K562 (cell line): ENCODE results near the gene ZNF407. TPM values are rescaled to one million over a fixed set of nuclear protein-coding genes. Genes with fewer than 3 reads are reported as not detected.

ENCODE experiments used
- ATAC-seq: fragments of 200-7000 bp; cut with Tn5 transposase; 3 replicates; pipeline ENCODE4 v1.9.1; 2020; ENCODE audit warnings: moderate library complexity
- BruUV-seq: library from RNA; stranded (reverse); fragments of 400-500 nt; replicated peaks from 2 replicates; lab custom pipeline; 2021; lab: Mats Ljungman, UMichigan
- CTCF ChIA-PET: fragments of 300-600 bp; formaldehyde crosslinking; extraction: SDS; loops from one replicate; lab custom pipeline; 2021; ENCODE audit warnings: low intra/inter-chr PET ratio; lab: Yijun Ruan, JAX
- POLR2A ChIA-PET: fragments of 300-600, 350-650 bp; sonication (Branson Sonifier 250); formaldehyde crosslinking; extraction: SDS; loops from one replicate; lab custom pipeline; 2021; ENCODE audit warnings: antibody characterized with exemption, inconsistent platforms; lab: Yijun Ruan, JAX
- DNase-seq, 4 experiments: peaks; one replicate each; pipeline versions ENCODE4 v3.0.0 to v3.0.0-alpha.2; 2011 to 2018; ENCODE audit warnings: low spot score in 3 of 4, mixed read lengths in 3 of 4; ENCODE audit errors: extremely low read depth in 1 of 4
- FAIRE-seq: peaks from 2 replicates; lab custom pipeline; 2011; peaks lifted over from hg19 to GRCh38; lab: Jason Lieb, UNC
- H2AFZ ChIP-seq: 2 replicates; pipeline ENCODE4 v1.6.0; 2011; ENCODE audit warnings: low read depth, low read length, control low read depth, inconsistent platforms
- H3K27ac ChIP-seq: fragments of 200-600 bp; 3 replicates; pipeline ENCODE4 v1.8.0; 2011; ENCODE audit warnings: low read depth, mild to moderate bottlenecking, control low read depth, inconsistent platforms, low read length, moderate library complexity, mixed read lengths; ENCODE audit errors: extremely low read depth
- H3K27me3 ChIP-seq, 2 experiments: fragments of 300-600 bp in 1 of 2; 2 replicates in 1 of 2; 3 replicates in 1 of 2; pipeline versions ENCODE4 v1.6.0 to v1.8.0; 2011; ENCODE audit warnings: inconsistent platforms in 2 of 2, low read length in 2 of 2, mild to moderate bottlenecking in 1 of 2, mixed read lengths in 1 of 2, moderate library complexity in 1 of 2; ENCODE audit not compliant: control insufficient read depth in 2 of 2, insufficient read depth in 2 of 2
- H3K36me3 ChIP-seq: fragments of 300-600 bp; 3 replicates; pipeline ENCODE4 v1.8.0; 2011; ENCODE audit warnings: mild to moderate bottlenecking, low read length, inconsistent platforms; ENCODE audit not compliant: control insufficient read depth, insufficient read depth
- H3K4me1 ChIP-seq, 2 experiments: fragments of 200-600 bp in 1 of 2; replicated peaks in 1 of 2; 2 replicates in 1 of 2; 3 replicates in 1 of 2; pipeline versions ENCODE4 v1.5.1 to v1.8.0; 2011; ENCODE audit warnings: inconsistent platforms in 2 of 2, low read length in 2 of 2, mild to moderate bottlenecking in 1 of 2, mixed read lengths in 1 of 2, moderate library complexity in 1 of 2; ENCODE audit not compliant: control insufficient read depth in 2 of 2, insufficient read depth in 2 of 2
- H3K4me2 ChIP-seq: 2 replicates; pipeline ENCODE4 v1.6.1; 2011; ENCODE audit warnings: low read length, control low read depth, inconsistent platforms, mixed read lengths; ENCODE audit not compliant: insufficient read depth
- H3K4me3 ChIP-seq: fragments of 200-600 bp; sonication (generic), shearing (Covaris generic); 2 replicates; pipeline ENCODE4 v1.5.1; 2016; ENCODE audit warnings: control low read depth, inconsistent platforms
- H3K79me2 ChIP-seq: fragments of 200-600 bp; 3 replicates; pipeline ENCODE4 v1.8.0; 2011; ENCODE audit warnings: low read length, inconsistent platforms; ENCODE audit not compliant: control insufficient read depth, insufficient read depth
- H3K9ac ChIP-seq, 2 experiments: 2 replicates each; pipeline versions ENCODE4 v1.6.0 to v1.6.1; 2011; ENCODE audit warnings: low read depth in 2 of 2, low read length in 2 of 2, control low read depth in 1 of 2, inconsistent platforms in 1 of 2, mild to moderate bottlenecking in 1 of 2, mixed read lengths in 1 of 2; ENCODE audit not compliant: insufficient read depth in 1 of 2
- H3K9me1 ChIP-seq: one replicate; pipeline ENCODE4 v1.6.0; 2011; ENCODE audit warnings: inconsistent platforms, mild to moderate bottlenecking, low read length, moderate library complexity; ENCODE audit not compliant: control insufficient read depth, insufficient read depth
- H3K9me3 ChIP-seq: replicated peaks from 2 replicates; pipeline ENCODE4 v1.5.1; 2011; ENCODE audit warnings: low read depth, low read length, inconsistent platforms; ENCODE audit not compliant: control insufficient read depth, insufficient read depth
- H4K20me1 ChIP-seq: replicated peaks from 2 replicates; pipeline ENCODE4 v1.6.1; 2011; ENCODE audit warnings: low read length, inconsistent platforms, mixed read lengths; ENCODE audit not compliant: control insufficient read depth, insufficient read depth
- EZH2 ChIP-seq: IDR thresholded peaks from 2 replicates; pipeline ENCODE4 v1.6.1; 2012; ENCODE audit warnings: low read depth, mild to moderate bottlenecking, inconsistent platforms, low read length, borderline replicate concordance
- FOXP4 ChIP-seq: sonication (generic); formaldehyde crosslinking; IDR thresholded peaks from 2 replicates; pipeline ENCODE4 v1.8.0; 2022; ENCODE audit warnings: mild to moderate bottlenecking, missing genetic modification reagents, borderline replicate concordance
- TAF9B ChIP-seq: fragments of 450-650 bp; IDR thresholded peaks from 2 replicates; pipeline ENCODE4 v1.6.1; 2018; ENCODE audit warnings: mild to moderate bottlenecking; ENCODE audit not compliant: partially characterized antibody
- ZBTB26 ChIP-seq: fragments of 450-650 bp; formaldehyde crosslinking; IDR thresholded peaks from 2 replicates; pipeline ENCODE4 v1.4.0; 2022; ENCODE audit warnings: missing genetic modification characterization
- ZBTB7A ChIP-seq: IDR thresholded peaks from 2 replicates; pipeline ENCODE4 v1.6.1; 2011; ENCODE audit warnings: low read depth, mild to moderate bottlenecking, low read length, moderate library complexity, borderline replicate concordance; ENCODE audit not compliant: control insufficient read depth
- ZNF57 ChIP-seq: fragments of 450-650 bp; formaldehyde crosslinking; IDR thresholded peaks from 2 replicates; pipeline ENCODE4 v1.4.0; 2020; ENCODE audit warnings: mild to moderate bottlenecking, moderate library complexity
- WGBS: fragments of 100-300 bp; shearing (Covaris generic); methylation state at CpG from one replicate; pipeline ENCODE4 v1.1.6; 2016; ENCODE audit warnings: low coverage, mixed read lengths; ENCODE audit not compliant: insufficient coverage; ENCODE audit errors: missing lambda C conversion rate; 5-methylcytosine and 5-hydroxymethylcytosine counted together
- in situ Hi-C: fragments of 300-500 bp; cut with MboI; formaldehyde crosslinking; loops from 4 replicates; pipeline ENCODE4 v1.15.0; 2018; ENCODE audit warnings: inconsistent platforms, mixed read lengths
- intact Hi-C: fragments of 100-400 bp; cut with micrococcal nuclease; formaldehyde crosslinking; loops from 2 replicates; pipeline ENCODE4 v1.14.2; 2022
- polyA plus RNA-seq, 8 experiments: library from polyadenylated mRNA; depleted of rRNA in 4 of 8; stranded (reverse) in 5 of 8; unstranded in 3 of 8; fragments of >200 nt; fragmentation: Nextera tagmentation in 2 of 8; fragmentation: Illumina TruSeq in 1 of 8; extraction: Ambion mirVana in 2 of 8; extraction: Trizol in 1 of 8; gene quantifications; 2 replicates each; pipeline versions ENCODE4 v1.2.1 to v1.2.3, GENCODE V29; 2011 to 2014; ENCODE audit warnings: inconsistent platforms in 1 of 8, missing spikeins in 1 of 8
- total RNA-seq, 7 experiments: library from RNA; depleted of rRNA in 6 of 7; stranded (reverse); fragments of >200 nt in 6 of 7; fragmentation: Illumina TruSeq in 2 of 7; extraction: Trizol in 2 of 7; gene quantifications; 2 replicates each; pipeline versions ENCODE4 v1.2.1 to v1.2.3, GENCODE V29; 2011 to 2021; ENCODE audit warnings: low replicate concordance in 1 of 7

The ZNF407 gene
- total and polyA plus RNA-seq, 9 of the 15 experiments (the other 6 are each of a cell fraction or from before 2014, with no cell fraction given), result 0.21 to 5.4 (median 2.3) TPM

GRCh38 chr18:75045272-75045671 is 447.6 kb downstream of the ZNF407 start (continued):
- TF ChIP-seq ZBTB26 (CRISPR knock-in tag), result no peak

GRCh38 chr18:75047240-75047961 is 449.7 kb downstream of the ZNF407 start:
- Histone ChIP-seq H4K20me1 (no peaks in the 10 kb centered on the region), H3K4me2 (no peak overlapping the region), H3K4me3 (no peak overlapping the region), H3K27me3 (no peaks in the 10 kb centered on the region), H3K9me1 (no peaks in the 10 kb centered on the region), H3K9me3 (no peaks in the 10 kb centered on the region), H2AFZ (no peak overlapping the region), H3K79me2 (no peaks in the 10 kb centered on the region), H3K36me3 (no peaks in the 10 kb centered on the region), H3K4me1 (no peaks in the 10 kb centered on the region), H3K27ac (no peak overlapping the region), H3K9ac (no peak overlapping the region)
- FAIRE-seq (no peak), DNase-seq (no peak), ATAC-seq (no peak)
- ChIA-PET CTCF (no interaction called here), POLR2A (no interaction called here)
- BruUV-seq, result no TSS peak
- WGBS, result 43% methylated on average over 11 of the region's 12 CpGs
- no peak for TF ChIP-seq ZNF57 (CRISPR knock-in tag)
- no peak for TF ChIP-seq FOXP4 (CRISPR knock-in tag)
- no peak for TF ChIP-seq ZBTB7A
- TF ChIP-seq EZH2, result no peak
- TF ChIP-seq TAF9B, result no peak
- intact Hi-C loops (no loop called here), in situ Hi-C loops (no loop called here)
